ENCODE results near the gene TFAM.
"Not testable (repeated sequence)": the region's sequence is repeated elsewhere in the genome, so short reads cannot be mapped to it uniquely, and the experiment has no call there.

TFAM gene

DNA sequence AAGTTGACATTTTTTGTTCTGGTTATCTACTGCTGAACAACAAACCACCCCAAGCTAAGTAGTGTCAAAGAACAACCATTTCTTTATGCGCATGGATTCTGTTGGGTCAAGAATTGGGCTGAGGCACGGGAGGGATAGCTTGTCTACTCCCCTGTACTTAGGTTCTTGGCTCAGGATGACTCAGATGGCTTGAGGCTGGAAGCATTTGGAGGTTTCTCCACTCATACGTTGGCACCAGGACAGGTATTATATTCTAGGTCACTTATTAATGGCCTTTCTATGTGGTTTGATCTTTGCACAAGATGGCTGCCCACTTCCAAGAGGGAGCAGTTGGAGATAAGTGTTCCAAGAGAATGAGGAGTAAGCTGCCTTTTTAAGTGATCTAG lies 11.8 kb upstream of the TFAM start:
- no peak for DNase-seq

DNA sequence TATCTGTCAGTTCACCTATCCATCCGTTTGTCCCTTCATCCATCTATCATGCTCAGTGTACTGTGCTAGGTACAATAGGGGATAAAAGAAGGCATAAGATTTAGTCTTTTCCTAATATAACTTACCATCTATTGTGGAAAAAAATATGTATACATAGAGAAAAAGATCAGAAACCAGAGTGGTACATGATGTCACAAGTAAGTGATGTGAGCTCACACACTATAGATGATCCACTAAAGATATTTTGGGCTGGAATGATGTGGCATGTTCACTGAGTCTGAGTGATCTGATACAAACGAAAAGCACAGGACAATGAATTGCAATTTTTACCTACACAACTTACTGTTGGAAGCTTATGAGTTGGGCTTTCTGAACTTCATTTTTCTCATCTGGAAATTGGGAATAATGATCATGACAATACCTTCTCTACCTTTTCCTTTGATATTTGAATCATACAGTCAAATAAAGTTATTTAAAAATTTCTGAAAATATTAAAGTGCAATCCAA lies 2.7 kb upstream of the TFAM start:
- DNase-seq: no peak

DNA sequence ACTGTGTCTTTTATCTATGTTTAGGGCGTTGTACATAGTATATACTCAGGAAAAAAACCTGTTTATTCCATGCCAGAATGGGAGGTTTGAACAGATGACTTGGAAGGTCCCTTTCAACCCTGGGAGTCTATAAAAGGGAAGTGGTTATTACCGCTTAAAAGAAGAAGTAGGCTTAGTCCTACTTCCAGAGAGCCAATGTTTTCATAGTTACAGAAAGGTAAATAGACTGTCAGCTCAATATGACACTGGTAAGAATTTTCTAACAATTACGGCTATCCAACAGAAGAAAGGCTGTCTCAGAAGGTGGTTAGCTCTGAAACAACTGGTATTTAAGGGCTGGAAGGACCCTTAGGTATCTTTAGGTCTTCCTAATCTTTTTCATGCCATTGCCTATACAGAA lies 1.1 kb upstream of the TFAM start:
- DNase-seq: no peak

DNA sequence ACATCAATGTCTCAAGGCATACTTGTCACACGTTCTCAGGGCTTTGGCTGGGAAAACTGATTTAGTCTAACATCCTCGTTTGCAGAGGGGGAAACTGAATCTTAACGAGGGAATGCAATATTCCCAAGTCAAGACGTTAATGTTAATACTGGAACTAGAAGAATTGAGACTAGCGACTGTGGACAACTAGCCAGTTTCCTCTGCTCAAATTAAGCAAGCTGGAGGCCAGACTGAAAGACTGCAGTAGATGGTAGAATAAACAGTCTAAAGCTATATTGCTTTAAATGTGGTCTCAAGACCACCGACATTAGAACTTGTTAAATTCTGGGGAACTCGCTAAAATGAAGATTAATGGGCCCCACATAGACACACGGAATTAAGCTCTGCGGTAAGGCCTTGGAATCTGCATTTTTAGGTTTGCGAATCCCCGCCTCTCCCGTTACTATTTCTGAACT lies 639 bp upstream of the TFAM start:
- no peak for DNase-seq

DNA sequence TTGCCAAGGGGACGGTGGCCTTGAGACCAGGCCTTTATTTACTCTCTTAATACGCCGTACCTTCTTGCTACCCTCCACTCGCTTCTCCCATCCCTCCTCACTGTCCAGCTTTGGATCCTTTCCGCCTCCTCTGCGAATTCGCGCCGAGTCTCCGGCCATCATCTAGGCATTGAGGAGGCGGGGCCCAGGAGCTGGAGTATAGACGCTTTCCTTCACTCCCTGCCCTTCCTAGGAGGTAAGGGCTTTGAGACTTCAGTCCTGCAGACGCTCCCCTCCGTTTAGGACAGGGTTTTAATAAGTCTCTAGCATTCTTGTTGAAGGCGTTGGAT lies 538 bp downstream of the TFAM start:
- no peak for DNase-seq

DNA sequence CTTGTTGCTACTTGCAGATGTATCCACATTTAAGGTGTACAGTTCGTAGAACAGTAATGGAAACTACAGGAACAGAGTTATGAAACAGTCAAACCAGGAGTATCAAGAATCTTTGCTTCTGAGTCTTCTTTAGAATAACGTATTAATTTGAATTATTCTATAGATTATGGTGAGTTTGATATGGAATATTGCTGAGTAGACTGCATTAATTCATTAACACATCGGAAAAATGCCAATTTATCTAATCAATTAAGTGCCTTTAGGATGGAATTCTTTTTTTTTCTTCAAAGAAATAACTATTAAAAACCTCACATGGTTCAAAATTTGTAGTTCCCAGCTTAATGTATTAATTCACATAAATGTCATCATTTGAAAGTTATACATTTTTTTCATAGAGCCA lies 3.8 kb downstream of the TFAM start:
- DNase-seq: no peak

DNA sequence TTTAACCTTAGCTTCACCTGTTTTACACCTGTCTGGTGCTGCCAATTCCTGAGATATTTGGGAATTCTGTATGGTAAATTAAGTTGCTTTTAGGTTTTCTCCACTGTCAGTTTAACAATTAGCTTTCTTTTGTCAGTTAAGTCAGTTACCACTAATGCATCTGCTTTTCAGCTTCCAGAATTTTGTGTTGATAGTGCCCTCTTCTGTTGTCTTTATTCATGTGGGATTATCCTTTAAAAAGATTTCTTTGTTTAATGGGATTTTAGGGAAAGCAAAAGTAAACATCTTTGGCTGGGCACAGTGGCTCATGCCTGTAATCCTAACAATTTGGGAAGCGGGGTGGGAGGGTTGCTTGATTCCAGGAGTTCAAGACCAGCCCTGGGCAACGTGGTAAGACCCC lies 8.1 kb downstream of the TFAM start:
- no peak for DNase-seq

DNA sequence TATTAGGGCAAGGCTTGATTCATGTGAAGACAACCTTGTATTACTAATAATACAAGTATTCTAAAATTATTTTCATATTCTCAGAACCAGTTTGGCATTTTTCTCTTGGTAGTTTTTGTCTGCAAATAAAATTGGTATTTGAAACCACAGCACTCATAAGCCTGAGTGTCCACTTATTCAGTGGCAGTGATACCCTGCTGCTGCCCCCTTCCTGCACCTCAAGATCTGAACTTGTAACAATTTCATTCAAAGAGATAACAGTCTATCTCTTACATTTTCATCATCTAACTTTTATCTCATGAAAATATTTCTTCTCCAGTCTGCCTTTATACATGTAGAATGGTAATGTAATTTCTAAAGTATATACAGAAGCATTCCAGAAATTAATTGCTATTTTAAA lies 9.3 kb downstream of the TFAM start:
- no peak for DNase-seq

DNA sequence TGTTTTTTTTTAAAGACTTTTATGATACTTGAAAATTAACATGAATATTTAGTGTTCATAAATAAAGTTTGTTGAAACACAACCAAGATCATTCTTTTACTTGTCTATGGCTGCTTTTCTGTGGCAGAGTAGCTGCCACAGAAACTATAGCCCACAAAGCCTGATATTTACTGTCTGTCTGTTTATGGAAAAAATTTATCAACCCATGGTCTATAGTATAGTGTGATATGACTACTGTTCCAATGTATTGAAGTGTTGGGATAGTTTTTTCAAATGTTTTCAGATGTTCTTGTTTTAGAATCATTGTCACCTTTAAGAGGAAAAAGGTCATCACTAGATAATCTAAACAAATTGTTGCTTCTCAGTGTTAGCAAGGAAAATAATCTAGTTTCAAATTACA lies 10.8 kb downstream of the TFAM start:
- no peak for DNase-seq

DNA sequence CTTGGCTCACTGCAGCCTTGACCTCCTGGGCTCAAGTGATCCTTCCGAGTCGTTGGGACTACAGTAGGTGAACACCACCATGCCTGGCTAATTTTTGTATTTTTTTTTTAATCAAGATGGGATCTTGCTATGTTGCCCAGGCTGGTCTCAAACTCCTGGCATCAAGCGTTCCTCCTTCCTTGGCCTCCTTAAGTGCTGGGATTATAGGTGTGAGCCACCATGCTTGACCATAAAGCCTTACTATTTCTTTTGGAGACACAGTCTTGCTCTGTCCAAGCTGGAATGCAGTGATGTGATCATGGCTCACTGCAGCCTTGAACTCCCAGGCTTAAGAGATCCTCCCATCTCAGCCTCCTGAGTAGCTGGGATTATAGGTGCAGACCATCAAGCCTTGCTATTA lies 12.6 kb downstream of the TFAM start:
- no peak for DNase-seq

DNA sequence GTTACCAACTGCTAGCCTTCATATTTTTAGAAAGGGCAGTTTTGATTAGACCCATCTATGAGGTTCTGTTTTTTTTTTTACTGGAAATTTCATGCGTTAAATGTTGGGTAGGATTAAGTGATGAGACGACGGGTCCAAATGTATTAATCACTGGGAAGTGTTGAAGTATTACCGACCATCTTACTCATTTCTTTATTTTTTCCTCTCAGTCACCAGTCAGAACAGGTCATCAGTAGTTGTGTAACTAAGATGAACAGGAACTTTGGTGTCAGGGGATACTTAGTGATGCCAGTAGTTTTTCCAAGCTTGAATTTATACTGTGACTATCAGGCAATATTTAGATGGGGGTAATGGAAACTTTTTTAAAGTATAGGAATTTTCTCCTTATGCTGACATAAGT lies 14.2 kb downstream of the TFAM start:
- no peak for DNase-seq

DNA sequence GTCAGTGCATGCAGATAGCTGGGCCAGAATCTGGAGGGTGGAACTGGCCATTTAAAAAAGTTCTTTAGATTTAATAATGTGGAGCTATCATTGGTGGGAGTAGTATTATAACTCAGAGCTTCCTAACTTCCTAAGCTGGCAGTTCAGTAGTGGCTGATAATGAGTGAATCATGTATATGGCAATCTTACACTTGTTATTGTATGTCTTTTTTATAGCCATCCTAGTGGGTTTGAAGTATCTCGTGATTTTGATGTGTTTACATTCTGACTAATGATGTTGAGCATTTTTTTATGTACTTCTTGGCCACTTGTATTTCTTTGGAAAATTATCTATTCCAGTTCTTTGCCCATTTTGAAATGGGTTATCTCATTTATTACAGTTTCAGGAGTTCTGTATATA lies 15.4 kb downstream of the TFAM start:
- no peak for DNase-seq

DNA sequence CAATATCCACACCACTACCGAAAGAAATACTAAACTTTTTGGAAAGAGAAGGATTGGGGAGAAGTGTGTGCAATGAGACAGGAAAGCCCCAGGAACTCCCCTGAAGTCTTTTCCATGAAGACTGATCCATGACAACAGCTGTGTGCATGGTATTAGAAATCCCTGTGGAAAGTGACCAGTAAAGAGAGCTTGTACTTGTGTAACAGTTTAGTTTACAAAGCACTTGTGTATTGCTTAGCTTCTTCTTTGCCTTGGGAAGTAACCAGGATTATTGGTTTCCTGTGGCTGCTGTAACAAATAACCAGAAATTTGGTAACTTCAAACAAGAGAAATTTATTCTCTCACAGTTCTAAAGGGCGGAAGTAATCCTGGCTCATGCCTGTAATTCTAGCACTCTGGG lies 18.8 kb downstream of the TFAM start:
- DNase-seq: no peak

DNA sequence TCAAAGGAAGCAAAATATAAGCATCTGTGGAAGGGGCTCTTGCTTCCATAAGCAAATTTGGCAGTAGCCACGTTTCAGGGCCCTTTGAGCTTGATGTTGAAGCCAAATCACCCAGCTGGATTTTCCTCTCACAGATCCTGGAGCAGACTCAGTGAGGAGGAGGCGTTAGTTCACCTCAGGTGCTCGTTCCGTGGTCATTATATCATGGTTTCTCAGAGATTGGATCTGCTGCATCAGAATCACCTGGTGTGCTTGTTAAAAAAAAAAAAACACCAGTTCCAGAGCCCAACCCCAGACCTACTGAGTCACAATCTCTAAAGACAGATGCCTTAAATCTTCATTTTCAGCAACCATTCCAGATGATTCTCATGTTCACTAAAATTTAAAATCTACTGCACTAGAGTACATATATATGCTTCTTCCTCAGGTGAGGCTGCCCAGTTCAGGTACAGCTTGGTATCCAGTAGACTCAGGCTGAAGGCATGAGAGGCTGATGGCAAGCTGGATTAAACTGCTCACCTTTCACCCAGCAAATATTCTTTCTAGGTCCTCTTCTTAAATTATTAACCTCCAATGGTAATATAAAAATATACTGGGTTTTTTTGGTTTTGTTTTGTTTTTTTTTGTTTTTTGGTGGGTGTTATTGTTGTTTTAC lies 24.9 kb downstream of the TFAM start:
- no peak for DNase-seq

DNA sequence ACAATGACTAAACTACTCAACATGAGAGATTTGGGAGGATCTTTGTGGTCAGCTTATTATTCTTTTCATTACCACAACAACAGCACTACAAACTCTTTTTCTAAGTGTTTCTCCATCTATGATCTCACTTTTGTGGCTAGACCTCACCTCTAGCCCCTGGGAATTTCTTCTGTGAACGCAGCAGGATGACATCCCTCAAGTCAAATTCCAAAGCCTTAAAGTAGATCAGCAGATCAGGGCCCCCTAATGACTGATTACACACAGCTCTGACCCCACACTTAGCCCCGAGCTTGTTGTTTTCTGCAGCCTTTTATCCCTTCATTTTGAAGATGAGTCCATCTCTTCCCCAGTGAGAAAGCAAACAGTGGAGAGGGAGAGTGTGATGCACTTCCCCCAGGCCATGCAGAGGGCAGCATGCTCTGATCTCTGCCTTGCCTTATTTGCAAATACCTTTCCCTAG lies 27.3 kb downstream of the TFAM start:
- DNase-seq: no peak

DNA sequence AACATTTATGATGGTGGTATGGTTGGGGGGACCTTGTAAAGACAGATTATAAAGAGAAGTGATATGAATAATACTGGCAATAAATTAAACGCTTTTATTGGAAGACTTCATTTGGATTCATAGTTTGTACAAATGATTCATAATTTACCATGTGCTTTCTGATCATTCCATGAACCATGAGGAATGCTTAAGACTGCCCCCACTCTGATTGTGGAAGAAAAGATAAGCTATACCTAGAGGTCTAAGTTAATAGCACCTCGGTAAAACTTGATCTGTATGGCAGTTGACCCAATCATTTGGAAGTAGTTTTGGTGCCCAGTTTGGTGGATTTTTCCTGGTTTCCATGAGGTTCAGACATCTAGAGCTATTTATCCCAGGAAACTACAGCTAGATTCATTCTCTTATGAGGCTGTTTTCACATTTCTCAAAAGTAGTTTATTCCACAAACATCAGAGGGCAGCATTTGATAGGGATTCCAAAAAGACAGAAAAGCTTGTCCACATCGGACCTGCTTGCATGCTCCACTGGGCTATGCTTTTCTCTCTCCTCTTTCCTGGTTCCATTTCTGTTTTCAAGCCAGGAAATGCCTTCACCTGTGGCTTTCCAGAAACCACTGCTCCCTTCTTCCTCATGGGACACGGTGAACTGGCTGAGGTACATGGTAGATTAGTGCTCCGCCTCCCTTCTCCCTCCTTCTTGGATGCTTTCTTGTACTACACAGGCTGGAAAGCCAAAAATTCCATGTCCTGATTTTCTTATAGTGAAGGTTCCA lies 29.2 kb downstream of the TFAM start:
- no peak for DNase-seq

DNA sequence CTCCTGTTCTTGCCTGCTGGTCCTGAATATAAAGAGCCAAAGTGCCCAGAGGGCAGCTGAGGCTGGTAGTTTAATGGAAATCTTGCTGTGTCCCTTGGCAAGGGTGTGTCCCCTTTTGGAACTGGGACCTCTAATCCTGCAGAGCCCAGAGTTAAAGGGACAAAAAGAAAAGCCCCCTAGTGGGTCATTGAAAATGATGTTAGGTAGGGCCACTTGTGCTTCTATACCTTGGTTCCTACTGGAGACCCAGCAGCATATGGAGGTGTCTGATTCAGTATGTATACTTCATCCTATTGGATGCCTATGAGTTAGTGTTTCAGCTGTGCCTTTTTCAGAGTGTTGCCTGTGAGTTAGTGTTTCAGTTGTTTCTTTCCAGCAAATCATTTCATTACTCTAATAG lies 30.5 kb downstream of the TFAM start:
- no peak for DNase-seq

DNA sequence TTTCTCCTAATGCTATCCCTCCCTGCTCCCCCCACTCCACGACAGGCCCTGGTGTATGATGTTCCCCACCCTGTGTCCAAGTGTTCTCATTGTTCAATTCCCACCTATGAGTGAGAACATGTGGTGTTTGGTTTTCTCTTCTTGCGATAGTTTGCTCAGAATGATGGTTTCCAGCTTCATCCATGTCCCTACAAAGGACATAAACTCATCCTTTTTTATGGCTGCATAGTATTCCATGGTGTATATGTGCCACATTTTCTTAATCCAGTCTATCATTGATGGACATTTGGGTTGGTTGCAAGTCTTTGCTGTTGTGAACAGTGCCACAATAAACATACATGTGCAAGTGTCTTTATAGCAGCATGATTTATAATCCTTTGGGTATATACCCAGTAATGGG lies 32.7 kb downstream of the TFAM start:
- not testable (repeated sequence) for DNase-seq

DNA sequence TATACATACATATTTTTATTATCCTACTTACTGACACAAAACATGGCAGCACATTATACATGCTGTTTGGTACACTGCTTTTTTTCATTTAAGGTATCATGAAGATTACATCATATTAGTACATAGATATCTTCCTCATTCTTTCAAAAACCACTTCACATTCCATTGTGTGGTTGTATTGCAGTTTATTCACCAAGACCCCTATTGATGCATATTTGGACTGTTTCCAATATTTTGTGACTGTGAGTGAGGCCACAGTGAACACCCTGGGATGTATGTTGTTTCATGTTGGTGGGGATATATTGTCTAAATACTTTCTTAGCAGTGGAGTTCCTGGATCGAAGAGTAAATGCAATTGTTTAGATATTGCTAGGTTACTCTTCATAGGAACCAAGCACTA lies 39.0 kb downstream of the TFAM start:
- DNase-seq: no peak

DNA sequence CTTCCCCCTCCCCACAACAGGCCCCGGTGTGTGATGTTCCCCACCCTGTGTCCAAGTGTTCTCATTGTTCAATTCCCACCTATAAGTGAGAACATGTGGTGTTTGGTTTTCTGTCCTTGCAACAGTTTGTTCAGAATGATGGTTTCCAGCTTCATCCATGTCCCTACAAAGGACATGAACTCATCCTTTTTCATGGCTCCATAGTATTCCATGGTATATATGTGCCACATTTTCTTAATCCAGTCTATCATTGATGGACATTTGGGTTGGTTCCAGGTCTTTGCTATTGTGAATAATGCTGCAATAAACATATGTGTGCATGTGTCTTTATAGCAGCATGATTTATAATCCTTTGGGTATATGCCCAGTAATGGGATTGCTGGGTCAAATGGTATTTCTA lies 43.2 kb downstream of the TFAM start:
- not testable (repeated sequence) for DNase-seq

DNA sequence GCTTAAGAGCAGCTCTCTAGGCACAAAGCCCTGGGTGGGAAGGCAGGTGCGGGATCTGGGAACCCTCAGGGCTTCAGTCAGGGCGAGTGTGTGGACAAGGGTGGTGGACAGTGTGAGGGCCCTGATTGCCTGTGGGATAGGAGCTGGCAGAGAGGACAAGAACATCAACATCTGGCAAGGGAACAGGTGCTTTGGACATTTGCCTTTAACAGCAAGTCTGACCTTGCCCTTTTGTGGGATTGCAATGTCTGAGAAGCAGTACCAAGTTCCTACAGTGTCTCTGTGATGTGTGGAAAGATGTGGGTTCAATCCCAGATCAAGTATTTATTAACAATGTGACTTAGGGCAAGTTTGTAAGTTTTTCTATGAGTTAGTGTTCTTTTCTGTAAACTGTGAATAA lies 46.7 kb downstream of the TFAM start:
- no peak for DNase-seq

DNA sequence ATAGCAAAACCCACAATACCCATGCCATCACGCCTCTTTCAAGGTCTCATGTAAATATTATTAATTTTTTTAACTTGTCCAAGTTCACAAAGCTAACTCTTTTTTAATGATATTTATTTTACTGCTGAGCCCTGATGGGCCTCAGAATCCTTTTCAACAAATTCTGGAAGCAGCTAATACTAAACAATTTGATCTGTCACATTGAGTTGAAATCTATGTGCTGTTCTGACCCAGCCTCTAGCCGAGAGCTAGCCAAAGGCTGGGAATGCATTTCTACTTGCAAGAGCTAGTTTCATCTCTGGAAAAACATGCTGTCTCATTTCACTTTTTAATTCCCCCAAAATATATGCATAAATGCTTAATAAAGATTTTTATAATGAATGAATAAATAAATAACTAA lies 47.9 kb downstream of the TFAM start:
- no peak for DNase-seq

DNA sequence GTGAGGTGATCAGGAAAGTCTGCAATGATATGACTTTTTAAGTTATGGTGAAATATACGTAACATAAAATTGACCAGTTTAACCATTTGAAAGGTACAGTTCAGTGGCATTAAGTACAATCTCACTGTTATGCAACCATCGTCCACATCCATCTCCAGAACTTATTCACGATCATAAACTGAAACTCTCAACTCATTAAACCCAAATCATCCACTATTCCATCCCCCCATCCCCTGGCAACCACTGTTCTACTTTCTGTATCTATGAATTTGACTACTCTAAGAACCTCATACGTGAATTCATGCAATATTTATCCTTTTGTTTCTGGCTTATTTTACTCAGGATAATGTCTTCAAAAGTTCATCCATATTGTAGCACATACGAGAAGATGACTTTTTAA lies 48.4 kb downstream of the TFAM start:
- no peak for DNase-seq

DNA sequence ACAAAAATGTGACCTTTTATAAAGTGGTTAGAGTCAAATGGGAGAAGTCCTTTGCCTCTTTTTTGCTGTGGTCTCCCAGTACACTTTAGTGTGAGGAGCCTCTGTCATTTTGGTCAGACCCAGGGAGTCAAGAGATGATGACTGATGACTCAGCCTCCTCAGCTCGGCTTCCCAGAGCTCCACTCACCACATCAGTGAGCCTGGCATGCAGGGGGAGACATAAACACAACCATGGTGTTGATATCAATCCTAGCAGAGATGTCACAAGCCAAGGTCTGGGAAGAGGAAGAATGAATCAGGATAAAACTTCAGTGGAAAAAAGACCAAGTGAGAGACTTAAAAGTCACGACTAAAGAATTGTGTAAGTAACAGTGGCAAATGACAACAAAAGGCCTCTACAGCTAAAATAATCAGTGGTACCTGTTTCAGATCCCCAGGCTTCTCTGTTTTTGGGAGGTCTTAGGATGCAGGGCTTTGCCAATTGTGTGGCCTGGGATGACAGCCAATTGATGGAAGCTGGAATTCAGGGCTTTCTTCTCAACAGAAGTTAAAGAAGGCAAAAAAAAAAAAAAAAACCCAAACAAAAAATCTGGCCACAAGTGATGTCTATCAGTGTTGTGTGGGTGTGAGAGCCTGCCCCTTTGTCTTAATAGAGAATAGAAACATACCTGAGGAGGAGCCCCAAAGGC lies 50.2 kb downstream of the TFAM start:
- no peak for DNase-seq

Measured in NCI-H1048 (cell line).